Measurements from ENCODE around the gene CHMP3.
"Not testable (repeated sequence)": the region's sequence is repeated elsewhere in the genome, so short reads cannot be mapped to it uniquely, and the experiment has no call there.

CHMP3 gene

GRCh38 chr2:86500325-86501083 lies 62.7 kb downstream of the CHMP3 start:
- DNase-seq, result no peak

GRCh38 chr2:86499326-86499725 lies 63.9 kb downstream of the CHMP3 start:
- DNase-seq, result no peak

- DNase-seq, result no peak
These were observed 64.6 kb downstream of the CHMP3 start for GRCh38 chr2:86498468-86499260.

GRCh38 chr2:86496391-86496790 lies 66.9 kb downstream of the CHMP3 start:
- not testable (repeated sequence) for DNase-seq

- no peak for DNase-seq
These were observed 71.2 kb downstream of the CHMP3 start for GRCh38 chr2:86492048-86492453.

- DNase-seq, result no peak
These were observed 72.2 kb downstream of the CHMP3 start for GRCh38 chr2:86491088-86491487.

GRCh38 chr2:86490245-86490644 lies 73.0 kb downstream of the CHMP3 start:
- DNase-seq, result no peak

GRCh38 chr2:86489542-86489941 lies 73.7 kb downstream of the CHMP3 start:
- DNase-seq, result no peak

- DNase-seq, result no peak
These were observed 74.5 kb downstream of the CHMP3 start for GRCh38 chr2:86488561-86489250.

GRCh38 chr2:86487062-86487461 lies 76.2 kb downstream of the CHMP3 start:
- no peak for DNase-seq

GRCh38 chr2:86485802-86486201 lies 77.4 kb downstream of the CHMP3 start:
- no peak for DNase-seq

- DNase-seq, result peak; percentile 7
These were observed 78.1 kb downstream of the CHMP3 start for GRCh38 chr2:86485103-86485502.

GRCh38 chr2:86484385-86484784 lies 78.9 kb downstream of the CHMP3 start:
- DNase-seq, result no peak

- peak; percentile 23 for DNase-seq
These were observed 81.2 kb downstream of the CHMP3 start for GRCh38 chr2:86482034-86482433.

GRCh38 chr2:86480105-86480504 lies 83.1 kb downstream of the CHMP3 start:
- DNase-seq, result no peak

- DNase-seq, result no peak
These were observed 85.9 kb downstream of the CHMP3 start for GRCh38 chr2:86477349-86477748.

- DNase-seq, result no peak
These were observed 86.3 kb downstream of the CHMP3 start for GRCh38 chr2:86476918-86477317.

- DNase-seq, result no peak
These were observed 87.2 kb downstream of the CHMP3 start for GRCh38 chr2:86476092-86476491.

- no peak for DNase-seq
These were observed 91.6 kb downstream of the CHMP3 start for GRCh38 chr2:86471637-86472036.

- DNase-seq, result no peak
These were observed 92.4 kb downstream of the CHMP3 start for GRCh38 chr2:86470890-86471289.

- peak; percentile 22 for DNase-seq
These were observed 94.8 kb downstream of the CHMP3 start for GRCh38 chr2:86468162-86469033.

- no peak for DNase-seq
These were observed 96.9 kb downstream of the CHMP3 start for GRCh38 chr2:86466306-86466705.

- DNase-seq, result no peak
These were observed 98.6 kb downstream of the CHMP3 start for GRCh38 chr2:86464652-86465051.
